ENCODE measurements around the gene CNNM3.

The CNNM3 gene

GRCh38 chr2:96798733-96799622 is 17.1 kb upstream of the CNNM3 start:
- Histone ChIP-seq H3K9me3 (no peaks in the 10 kb centered on the region), H3K27me3 (no peaks in the 10 kb centered on the region), H3K4me1 (no peaks in the 10 kb centered on the region), H3K4me3 (ENCODE audit: low read depth, low read length) (no peak overlapping the region), H3K36me3 (no peaks in the 10 kb centered on the region)
- TF ChIP-seq CTCF (IDR thresholded peaks at IDR 0.05; ENCODE audit: low read depth, low read length): no peak
- no peak for DNase-seq

DNA sequence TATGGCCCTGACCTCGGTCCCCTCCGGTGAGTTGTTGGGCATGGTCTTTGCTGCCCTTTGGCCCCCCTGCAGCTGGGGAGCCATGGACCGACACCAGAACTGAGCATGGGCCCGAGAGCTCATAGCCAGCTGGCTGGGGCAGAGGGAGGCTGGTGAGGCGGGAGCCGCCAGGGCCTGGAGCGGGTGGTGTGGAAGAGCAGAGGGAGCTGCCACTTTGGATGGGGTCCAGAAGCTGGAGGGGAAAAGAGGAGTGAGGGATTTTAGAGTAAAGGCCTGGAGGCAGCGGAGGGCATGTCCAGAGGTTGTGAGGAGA is 16.5 kb upstream of the CNNM3 start:
- H3K9me3 ChIP-seq: no peaks in the 10 kb centered on the region
- TF ChIP-seq CTCF (IDR thresholded peaks at IDR 0.05; ENCODE audit: low read depth, low read length): no peak
- H3K36me3 ChIP-seq: no peaks in the 10 kb centered on the region
- H3K4me3 ChIP-seq (ENCODE audit: low read depth, low read length): no peak overlapping the region
- H3K4me1 ChIP-seq: no peaks in the 10 kb centered on the region
- no peaks in the 10 kb centered on the region for H3K27me3 ChIP-seq
- DNase-seq: no peak

DNA sequence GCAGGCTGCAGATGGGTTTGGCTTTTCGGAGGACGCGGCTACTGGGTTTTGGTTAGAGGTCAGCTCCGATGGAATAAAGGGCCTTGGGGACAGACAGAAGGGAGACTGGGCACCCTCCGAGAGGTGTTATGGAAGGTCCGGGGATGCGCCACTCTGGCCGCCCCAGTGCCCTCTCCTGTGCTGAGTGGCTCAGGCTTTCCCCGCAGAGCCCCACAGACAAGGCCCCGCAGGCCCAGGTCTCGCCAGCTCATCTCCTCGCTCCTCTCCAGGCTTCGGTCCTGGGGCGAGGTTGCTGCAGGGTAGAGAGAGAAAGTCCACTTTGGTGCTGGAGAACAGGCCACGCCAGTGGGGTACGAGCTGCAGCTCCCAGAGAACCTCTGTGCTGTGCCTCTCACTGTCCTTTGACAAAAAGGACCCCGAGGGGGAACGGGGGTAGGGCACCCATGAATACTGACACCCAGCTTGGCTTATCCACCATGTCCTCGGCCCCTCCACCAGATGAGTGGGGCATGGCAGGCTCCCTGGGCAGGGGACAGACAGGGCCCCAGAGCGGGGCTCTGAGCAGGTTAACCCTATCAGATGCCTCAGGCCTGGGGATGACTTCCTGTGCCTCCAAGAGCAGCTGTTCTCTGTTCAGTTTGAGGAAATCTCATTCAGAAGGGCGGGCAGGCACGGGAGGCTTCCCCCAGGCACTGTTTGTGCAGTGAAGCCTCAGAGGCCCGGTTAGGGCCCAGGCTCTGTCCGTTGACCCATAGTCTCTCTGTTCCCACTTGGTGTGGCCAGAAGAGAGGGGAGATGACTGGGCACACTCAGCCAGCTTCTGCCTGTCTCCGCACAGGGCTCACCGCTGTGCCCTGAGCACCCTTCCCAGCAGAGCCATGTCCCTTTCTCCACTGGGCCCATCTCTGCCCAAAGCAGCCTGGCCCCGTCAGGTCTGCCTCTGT is 15.7 kb upstream of the CNNM3 start:
- no peak for DNase-seq
- no peaks in the 10 kb centered on the region for H3K36me3 ChIP-seq
- H3K4me3 ChIP-seq (ENCODE audit: low read depth, low read length): peak overlapping the region; percentile 23
- no peaks in the 10 kb centered on the region for H3K27me3 ChIP-seq
- H3K4me1 ChIP-seq: no peaks in the 10 kb centered on the region
- H3K9me3 ChIP-seq: no peaks in the 10 kb centered on the region
- no peak for TF ChIP-seq CTCF (IDR thresholded peaks at IDR 0.05; ENCODE audit: low read depth, low read length)

DNA sequence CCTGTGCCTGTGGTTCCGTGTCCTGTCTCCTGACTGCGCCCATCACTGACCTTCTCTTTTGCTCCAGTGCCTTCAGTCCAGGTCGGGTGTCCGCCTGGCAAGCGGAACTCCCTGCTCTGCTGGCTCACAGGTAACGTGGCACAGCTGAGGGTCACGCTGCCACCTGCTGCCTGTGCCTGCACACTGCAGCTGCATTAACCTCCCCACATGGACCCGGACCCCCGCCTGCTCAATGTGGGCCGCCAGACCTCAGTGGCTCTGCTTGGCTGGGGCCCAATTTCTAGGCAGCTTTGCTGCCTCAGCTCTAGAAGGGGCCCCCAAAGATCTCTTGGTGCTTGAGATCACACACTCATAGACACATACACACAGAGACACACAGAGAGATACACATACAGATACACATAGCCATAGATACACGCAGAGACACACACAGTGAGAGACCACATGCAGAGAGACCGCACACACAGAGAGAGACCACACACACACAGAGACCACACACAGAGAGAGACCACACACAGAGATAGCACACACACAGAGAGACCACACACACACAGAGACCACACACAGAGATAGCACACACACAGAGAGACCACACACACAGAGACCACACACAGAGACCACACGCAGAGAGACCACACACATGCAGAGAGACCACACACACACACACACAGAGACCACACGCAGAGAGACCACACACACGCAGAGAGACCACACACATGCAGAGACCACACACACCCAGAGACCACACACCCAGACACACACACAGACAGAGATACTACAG is 14.9 kb upstream of the CNNM3 start:
- Histone ChIP-seq H3K9me3 (no peaks in the 10 kb centered on the region), H3K4me1 (no peaks in the 10 kb centered on the region), H3K27me3 (no peaks in the 10 kb centered on the region), H3K36me3 (no peaks in the 10 kb centered on the region), H3K4me3 (ENCODE audit: low read depth, low read length) (peak overlapping the region; percentile 23)
- DNase-seq: peak; percentile 73
- TF ChIP-seq CTCF (IDR thresholded peaks at IDR 0.05; ENCODE audit: low read depth, low read length): peak; percentile 68

DNA sequence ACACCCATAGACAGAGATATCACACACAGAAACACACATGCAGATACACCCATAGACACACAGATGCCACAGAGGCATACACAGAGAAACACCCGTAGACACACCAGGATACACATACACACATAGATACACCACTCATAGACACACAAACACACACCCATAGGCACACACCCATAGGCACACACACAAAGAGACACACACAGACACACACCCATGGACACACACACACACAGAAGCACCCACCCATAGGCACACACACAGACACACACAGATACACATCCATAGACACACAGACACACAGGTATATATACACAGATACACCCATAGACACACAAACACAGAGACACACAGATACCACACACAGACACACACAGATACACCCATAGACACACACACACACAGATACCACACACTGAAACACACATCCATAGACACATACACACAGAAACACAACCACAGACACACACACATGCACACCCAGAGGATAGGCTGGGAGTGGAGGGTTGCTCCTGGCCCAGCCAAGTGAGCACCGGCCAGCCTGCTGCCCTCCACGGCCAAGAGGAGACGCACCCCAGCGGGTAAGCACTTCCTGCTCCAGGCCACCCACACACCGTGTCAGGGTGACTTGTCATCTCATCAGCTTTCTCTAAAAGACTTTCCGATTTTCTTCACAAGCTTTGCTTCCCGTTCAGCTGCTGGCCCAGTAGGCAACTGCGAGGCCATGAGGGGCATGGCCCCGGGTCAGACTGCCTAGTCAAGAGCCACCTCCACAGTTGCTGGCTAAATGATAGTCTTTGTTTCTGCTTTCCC is 14.1 kb upstream of the CNNM3 start:
- no peaks in the 10 kb centered on the region for H3K36me3 ChIP-seq
- no peaks in the 10 kb centered on the region for H3K27me3 ChIP-seq
- DNase-seq: no peak
- no peak overlapping the region for H3K4me3 ChIP-seq (ENCODE audit: low read depth, low read length)
- no peaks in the 10 kb centered on the region for H3K9me3 ChIP-seq
- H3K4me1 ChIP-seq: no peaks in the 10 kb centered on the region
- TF ChIP-seq CTCF (IDR thresholded peaks at IDR 0.05; ENCODE audit: low read depth, low read length): no peak
